ENCODE measurements around the gene PNRC2. TPM values are rescaled to one million over a fixed set of nuclear protein-coding genes. Genes with fewer than 3 reads are reported as not detected.

PNRC2 gene
- total and polyA plus RNA-seq, 2 of the 13 experiments (the other 11 are each of a cell fraction or from before 2014, with no cell fraction given): 74.9 to 97.5 TPM

- TF ChIP-seq JUNB (CRISPR knock-in tag; IDR thresholded peaks at IDR 0.05; ENCODE audit: borderline replicate concordance): no peak; the same call in 1 of the 2 replicates
- peak; percentile 64; the same call in 1 of the 2 replicates for TF ChIP-seq ZNF446 (CRISPR knock-in tag; IDR thresholded peaks at IDR 0.05)
- TF ChIP-seq KAT2B (IDR thresholded peaks at IDR 0.05; ENCODE audit: borderline replicate concordance, low read depth, low read length): no peak
- peak; percentile 66 for TF ChIP-seq ZNF710 (CRISPR knock-in tag; IDR thresholded peaks at IDR 0.05; ENCODE audit: borderline replicate concordance)
- peak; percentile 51 for TF ChIP-seq FOXO1 (CRISPR knock-in tag; IDR thresholded peaks at IDR 0.05)
- TF ChIP-seq ZXDC (CRISPR knock-in tag; IDR thresholded peaks at IDR 0.05): no peak
- TF ChIP-seq ZNF33A (CRISPR knock-in tag; IDR thresholded peaks at IDR 0.05; ENCODE audit: borderline replicate concordance): no peak
- no peak for TF ChIP-seq ZNF367 (CRISPR knock-in tag; IDR thresholded peaks at IDR 0.05; ENCODE audit: borderline replicate concordance)
- TF ChIP-seq XBP1 (CRISPR knock-in tag; IDR thresholded peaks at IDR 0.05): no peak
- no peak for TF ChIP-seq ZNF567 (CRISPR knock-in tag; IDR thresholded peaks at IDR 0.05; ENCODE audit: borderline replicate concordance)
- TF ChIP-seq CC2D1A (CRISPR knock-in tag; IDR thresholded peaks at IDR 0.05): no peak
- no peak for TF ChIP-seq GRHL1 (CRISPR knock-in tag; conservative IDR thresholded peaks at IDR 0.05)
- peak; percentile 92; the same call in 1 of the 2 replicates for TF ChIP-seq DMTF1 (CRISPR knock-in tag; IDR thresholded peaks at IDR 0.05)
- no peak for TF ChIP-seq REXO4 (CRISPR knock-in tag; IDR thresholded peaks at IDR 0.05; ENCODE audit: borderline replicate concordance)
- no peak for TF ChIP-seq ZNF674 (CRISPR knock-in tag; IDR thresholded peaks at IDR 0.05; ENCODE audit: low read depth)
- TF ChIP-seq ZNF513 (CRISPR knock-in tag; conservative IDR thresholded peaks at IDR 0.05): no peak
- no peak for TF ChIP-seq HNF4A (CRISPR knock-in tag; IDR thresholded peaks at IDR 0.05)
- TF ChIP-seq ZNF543 (CRISPR knock-in tag; IDR thresholded peaks at IDR 0.05): peak; percentile 74
Observed at GRCh38 chr1:23959461-23960290, at the start of gene PNRC2 (continued).
